NCI-H2196 treated with DMSO at 0.1 percent for 48 hours (cell line): ENCODE results near the gene CEP20.
"Not testable (repeated sequence)": the region's sequence is repeated elsewhere in the genome, so short reads cannot be mapped to it uniquely, and the experiment has no call there.

Experiments
- DNase-seq: peaks from one replicate; lab custom pipeline; 2025; ENCODE audit not compliant: unreplicated experiment; lab: John Stamatoyannopoulos, UW

The CEP20 gene

GRCh38 chr16:15888072-15888976 lies at the start of gene CEP20:
CEP20 (minus strand) TSS chr16:15888603; CDS start chr16:15888585, 18 bp downstream.
- peak; percentile 98 for DNase-seq

- DNase-seq: not testable (repeated sequence)
Observed at GRCh38 chr16:15936809-15937208, 48.4 kb upstream of the CEP20 start.

- no peak for DNase-seq
Observed at GRCh38 chr16:15934991-15935390, 46.6 kb upstream of the CEP20 start.

GRCh38 chr16:15933781-15934180 lies 45.4 kb upstream of the CEP20 start:
- no peak for DNase-seq

GRCh38 chr16:15932939-15933338 lies 44.5 kb upstream of the CEP20 start:
- DNase-seq: no peak

- DNase-seq: no peak
Observed at GRCh38 chr16:15928261-15929104, 40.1 kb upstream of the CEP20 start.

- no peak for DNase-seq
Observed at GRCh38 chr16:15925631-15926030, 37.2 kb upstream of the CEP20 start.

GRCh38 chr16:15924996-15925395 lies 36.6 kb upstream of the CEP20 start:
- no peak for DNase-seq

GRCh38 chr16:15919331-15919730 lies 30.9 kb upstream of the CEP20 start:
- no peak for DNase-seq

- not testable (repeated sequence) for DNase-seq
Observed at GRCh38 chr16:15918314-15918713, 29.9 kb upstream of the CEP20 start.

- DNase-seq: no peak
Observed at GRCh38 chr16:15916323-15916722, 27.9 kb upstream of the CEP20 start.

- DNase-seq: no peak
Observed at GRCh38 chr16:15915555-15916081, 27.2 kb upstream of the CEP20 start.

- DNase-seq: no peak
Observed at GRCh38 chr16:15913046-15913698, 24.8 kb upstream of the CEP20 start.

GRCh38 chr16:15911198-15911597 lies 22.8 kb upstream of the CEP20 start:
- DNase-seq: no peak

GRCh38 chr16:15907863-15908478 lies 19.6 kb upstream of the CEP20 start:
- DNase-seq: peak; percentile 7

- DNase-seq: no peak
Observed at GRCh38 chr16:15906439-15906838, 18.0 kb upstream of the CEP20 start.

- no peak for DNase-seq
Observed at GRCh38 chr16:15903960-15904359, 15.6 kb upstream of the CEP20 start.

GRCh38 chr16:15900901-15901500 lies 12.6 kb upstream of the CEP20 start:
- DNase-seq: no peak

GRCh38 chr16:15900357-15900756 lies 12.0 kb upstream of the CEP20 start:
- DNase-seq: no peak

- peak; percentile 28 for DNase-seq
Observed at GRCh38 chr16:15899538-15900100, 11.2 kb upstream of the CEP20 start.
